Activated CD4-positive, alpha-beta T cell treated with anti-CD3 and anti-CD28 coated beads for 36 hours (primary cell): ENCODE results near the gene NFRKB. TPM values are rescaled to one million over a fixed set of nuclear protein-coding genes. Genes with fewer than 3 reads are reported as not detected.
A peak's percentile ranks its signal among the peaks of the same experiment; 100 is the strongest.
"Not testable (repeated sequence)": the region's sequence is repeated elsewhere in the genome, so short reads cannot be mapped to it uniquely, and the experiment has no call there.

ENCODE experiments used
- ATAC-seq: fragments of 200-7000 bp; cut with Tn5 transposase; one replicate; pipeline ENCODE4 v1.10.0; 2021; ENCODE audit warnings: mild to moderate bottlenecking, moderate library complexity
- CTCF ChIA-PET: fragments of 350-600 bp; sonication (Branson Sonifier 250); formaldehyde crosslinking; loops from one replicate; lab custom pipeline; 2021; ENCODE audit warnings: antibody characterized with exemption; lab: Charles Lee
- POLR2A ChIA-PET: fragments of 350-600 bp; sonication (Branson Sonifier 250); formaldehyde crosslinking; loops from one replicate; lab custom pipeline; 2021; ENCODE audit warnings: antibody characterized with exemption, inconsistent platforms; lab: Charles Lee
- DNase-seq: peaks from one replicate; pipeline ENCODE4 v3.0.0-alpha.2; 2020
- H3K27ac Mint-ChIP-seq: one replicate; pipeline ENCODE4 v1.8.0; 2021; ENCODE audit warnings: mixed read lengths
- H3K27me3 Mint-ChIP-seq: one replicate; pipeline ENCODE4 v1.8.0; 2021; ENCODE audit warnings: mixed read lengths
- H3K36me3 Mint-ChIP-seq: one replicate; pipeline ENCODE4 v1.8.0; 2021; ENCODE audit warnings: low read depth, mixed read lengths
- H3K4me1 Mint-ChIP-seq: one replicate; pipeline ENCODE4 v1.8.0; 2021; ENCODE audit warnings: mixed read lengths
- H3K4me3 Mint-ChIP-seq: one replicate; pipeline ENCODE4 v1.8.0; 2021; ENCODE audit warnings: mild to moderate bottlenecking, moderate library complexity, mixed read lengths
- H3K9me3 Mint-ChIP-seq: one replicate; pipeline ENCODE4 v1.8.0; 2021; ENCODE audit warnings: low read depth, mixed read lengths
- intact Hi-C, 2 experiments: fragments of 100-400 bp; cut with DNase I in 1 of 2; cut with micrococcal nuclease in 1 of 2; formaldehyde crosslinking; loops; one replicate each; pipeline versions ENCODE4 v1.14.2 to v1.15.1; 2022 to 2024; cut with DNase I, micrococcal nuclease
- total RNA-seq, 2 experiments: library from RNA; stranded (reverse); gene quantifications; one replicate each; pipeline ENCODE4 v1.2.3, GENCODE V29; 2021

Gene NFRKB
- total RNA-seq, 2 experiments from 2014 or later = 27.3 to 31.0 TPM

GRCh38 chr11:129888451-129888850 is 6.9 kb downstream of the NFRKB start:
- peak; percentile 16 for DNase-seq
- H3K9me3 Mint-ChIP-seq = no peaks in the 10 kb centered on the region
- H3K4me1 Mint-ChIP-seq = peaks cover 45% of the 10 kb centered on the region
- H3K4me3 Mint-ChIP-seq = no peak overlapping the region
- no peaks in the 10 kb centered on the region for H3K27me3 Mint-ChIP-seq
- peak overlapping the region; percentile 60 for H3K27ac Mint-ChIP-seq
- intact Hi-C loops = no loop called here
- CTCF ChIA-PET = interaction anchor here (0.6 to 1.0 kb wide), 2 partner anchors 48 to 244 kb away, joined by 3 to 4 read pairs; no protein-coding TSS in a partner anchor
- H3K36me3 Mint-ChIP-seq = peaks cover 66% of the 10 kb centered on the region
- ATAC-seq = peak; percentile 75
- POLR2A ChIA-PET = no interaction called here

GRCh38 chr11:129885381-129885780 is 10.0 kb downstream of the NFRKB start:
- Mint-ChIP-seq H3K36me3 (peaks cover 71% of the 10 kb centered on the region), H3K27ac (no peak overlapping the region), H3K27me3 (no peaks in the 10 kb centered on the region), H3K9me3 (no peaks in the 10 kb centered on the region), H3K4me3 (no peak overlapping the region), H3K4me1 (peaks cover 24% of the 10 kb centered on the region)
- ATAC-seq = no peak
- DNase-seq = no peak
- ChIA-PET CTCF (interaction anchor here (0.7 kb wide), 1 partner anchor 277 kb away, joined by 3 read pairs; no protein-coding TSS in a partner anchor), POLR2A (no interaction called here)
- intact Hi-C loops = no loop called here

GRCh38 chr11:129884581-129884980 is 10.8 kb downstream of the NFRKB start:
- Mint-ChIP-seq H3K4me3 (no peak overlapping the region), H3K36me3 (peaks cover 69% of the 10 kb centered on the region), H3K4me1 (peaks cover 16% of the 10 kb centered on the region), H3K27ac (no peak overlapping the region), H3K27me3 (no peaks in the 10 kb centered on the region), H3K9me3 (no peaks in the 10 kb centered on the region)
- CTCF ChIA-PET = interaction anchor here (2.0 kb wide), 1 partner anchor 248 kb away, joined by 7 read pairs; no protein-coding TSS in a partner anchor
- intact Hi-C loops = no loop called here
- POLR2A ChIA-PET = interaction anchor here (0.6 kb wide), 1 partner anchor 106 kb away, joined by 3 read pairs; no protein-coding TSS in a partner anchor
- ATAC-seq (no peak), DNase-seq (no peak)

- no peaks in the 10 kb centered on the region for H3K4me1 Mint-ChIP-seq
- ATAC-seq (peak; percentile 78), DNase-seq (peak; percentile 70)
- no peaks in the 10 kb centered on the region for H3K9me3 Mint-ChIP-seq
- H3K36me3 Mint-ChIP-seq = peaks cover 57% of the 10 kb centered on the region
- no peak overlapping the region for H3K4me3 Mint-ChIP-seq
- POLR2A ChIA-PET = interaction anchor here (0.7 kb wide), 1 partner anchor 22 kb away, joined by 3 read pairs; no protein-coding TSS in a partner anchor
- no peaks in the 10 kb centered on the region for H3K27me3 Mint-ChIP-seq
- no peak overlapping the region for H3K27ac Mint-ChIP-seq
- intact Hi-C loops = no loop called here
- CTCF ChIA-PET = interaction anchor here (0.6 to 2.3 kb wide), 13 partner anchors 9 to 1003 kb away, joined by 3 to 14 read pairs (median 5); partner anchors contain the start of gene NFRKB
These were observed 13.7 kb downstream of the NFRKB start for GRCh38 chr11:129881570-129882170.

- no peaks in the 10 kb centered on the region for H3K27me3 Mint-ChIP-seq
- ATAC-seq (no peak), DNase-seq (no peak)
- H3K4me3 Mint-ChIP-seq = no peak overlapping the region
- H3K27ac Mint-ChIP-seq = no peak overlapping the region
- H3K4me1 Mint-ChIP-seq = no peaks in the 10 kb centered on the region
- H3K36me3 Mint-ChIP-seq = peaks cover 56% of the 10 kb centered on the region
- intact Hi-C loops = no loop called here
- ChIA-PET CTCF (interaction anchor here (1.0 kb wide), 1 partner anchor 252 kb away, joined by 3 read pairs; no protein-coding TSS in a partner anchor), POLR2A (no interaction called here)
- H3K9me3 Mint-ChIP-seq = no peaks in the 10 kb centered on the region
These were observed 15.1 kb downstream of the NFRKB start for GRCh38 chr11:129880311-129880710.

- DNase-seq = no peak
- CTCF ChIA-PET = interaction anchor here (1.3 kb wide), 1 partner anchor 10 kb away, joined by 5 read pairs; no protein-coding TSS in a partner anchor
These were observed 23.5 kb downstream of the NFRKB start for GRCh38 chr11:129871914-129872313.

GRCh38 chr11:129868626-129869025 is 26.8 kb downstream of the NFRKB start:
- DNase-seq, H3K27me3 Mint-ChIP-seq, POLR2A ChIA-PET, CTCF ChIA-PET, intact Hi-C loops, H3K27ac Mint-ChIP-seq, ATAC-seq, H3K4me3 Mint-ChIP-seq, H3K9me3 Mint-ChIP-seq: not testable (repeated sequence)
- peaks cover 70% of the 10 kb centered on the region for H3K36me3 Mint-ChIP-seq
- H3K4me1 Mint-ChIP-seq = peaks cover 11% of the 10 kb centered on the region

More at GRCh38 chr11:129871914-129872313, 23.5 kb downstream of the NFRKB start:
- H3K9me3 Mint-ChIP-seq = no peaks in the 10 kb centered on the region
- H3K27me3 Mint-ChIP-seq = no peaks in the 10 kb centered on the region
- intact Hi-C loops = no loop called here
- no peak for ATAC-seq
- peaks cover 59% of the 10 kb centered on the region for H3K36me3 Mint-ChIP-seq
- H3K4me3 Mint-ChIP-seq = no peak overlapping the region
- H3K27ac Mint-ChIP-seq = no peak overlapping the region
- H3K4me1 Mint-ChIP-seq = peaks cover 1% of the 10 kb centered on the region
- POLR2A ChIA-PET = no interaction called here

GRCh38 chr11:129866311-129866710 is 29.1 kb downstream of the NFRKB start:
- POLR2A ChIA-PET = no interaction called here

GRCh38 chr11:129865701-129866100 is 29.7 kb downstream of the NFRKB start:
- no peaks in the 10 kb centered on the region for H3K9me3 Mint-ChIP-seq
- ATAC-seq = peak; percentile 75
- H3K4me3 Mint-ChIP-seq = no peak overlapping the region
- intact Hi-C loops = no loop called here
- peak; percentile 39 for DNase-seq
- ChIA-PET POLR2A (no interaction called here), CTCF (no interaction called here)
- peaks cover 70% of the 10 kb centered on the region for H3K36me3 Mint-ChIP-seq
- H3K27ac Mint-ChIP-seq = peak overlapping the region; percentile 7
- H3K27me3 Mint-ChIP-seq = no peaks in the 10 kb centered on the region
- H3K4me1 Mint-ChIP-seq = peaks cover 27% of the 10 kb centered on the region

More at GRCh38 chr11:129866311-129866710, 29.1 kb downstream of the NFRKB start:
- no peaks in the 10 kb centered on the region for H3K9me3 Mint-ChIP-seq
- ATAC-seq = no peak
- no peak overlapping the region for H3K4me3 Mint-ChIP-seq
- intact Hi-C loops = no loop called here
- DNase-seq = no peak
- CTCF ChIA-PET = interaction anchor here (0.6 to 0.9 kb wide), 2 partner anchors 265 to 870 kb away, joined by 3 to 4 read pairs; no protein-coding TSS in a partner anchor
- H3K4me1 Mint-ChIP-seq = peaks cover 23% of the 10 kb centered on the region
- H3K27ac Mint-ChIP-seq = peak overlapping the region; percentile 7
- H3K27me3 Mint-ChIP-seq = no peaks in the 10 kb centered on the region
- peaks cover 72% of the 10 kb centered on the region for H3K36me3 Mint-ChIP-seq

- DNase-seq (no peak), ATAC-seq (no peak)
- intact Hi-C loops = no loop called here
- no peak overlapping the region for H3K4me3 Mint-ChIP-seq
- no peak overlapping the region for H3K27ac Mint-ChIP-seq
- H3K9me3 Mint-ChIP-seq = no peaks in the 10 kb centered on the region
- H3K4me1 Mint-ChIP-seq = peaks cover 32% of the 10 kb centered on the region
- ChIA-PET CTCF (interaction anchor here (1.1 kb wide), 1 partner anchor 13 kb away, joined by 3 read pairs; no protein-coding TSS in a partner anchor), POLR2A (no interaction called here)
- H3K36me3 Mint-ChIP-seq = peaks cover 71% of the 10 kb centered on the region
- no peaks in the 10 kb centered on the region for H3K27me3 Mint-ChIP-seq
These were observed 30.6 kb downstream of the NFRKB start for GRCh38 chr11:129864811-129865210.

GRCh38 chr11:129861702-129862522 is 33.5 kb downstream of the NFRKB start:
- Mint-ChIP-seq H3K4me3 (no peak overlapping the region), H3K27me3 (no peaks in the 10 kb centered on the region), H3K4me1 (peaks cover 39% of the 10 kb centered on the region), H3K36me3 (peaks cover 62% of the 10 kb centered on the region), H3K27ac (no peak overlapping the region), H3K9me3 (no peaks in the 10 kb centered on the region)
- ATAC-seq (no peak), DNase-seq (no peak)
- CTCF ChIA-PET = interaction anchor here (0.5 kb wide), 1 partner anchor 17 kb away, joined by 3 read pairs; no protein-coding TSS in a partner anchor
- intact Hi-C loops = no loop called here
- POLR2A ChIA-PET = interaction anchor here (0.6 kb wide), 1 partner anchor 410 kb away, joined by 3 read pairs; no protein-coding TSS in a partner anchor
